GM18502 (cell line): ENCODE measurements around the gene DIRAS1.
"Not testable (repeated sequence)": the region's sequence is repeated elsewhere in the genome, so short reads cannot be mapped to it uniquely, and the experiment has no call there.

Experiments used
- ATAC-seq: cut with Tn5 transposase; IDR thresholded peaks from one replicate; pipeline ENCODE4 v1.9.1; 2021; ENCODE audit warnings: mild to moderate bottlenecking; ENCODE audit not compliant: unreplicated experiment, poor library complexity

The DIRAS1 gene

DNA sequence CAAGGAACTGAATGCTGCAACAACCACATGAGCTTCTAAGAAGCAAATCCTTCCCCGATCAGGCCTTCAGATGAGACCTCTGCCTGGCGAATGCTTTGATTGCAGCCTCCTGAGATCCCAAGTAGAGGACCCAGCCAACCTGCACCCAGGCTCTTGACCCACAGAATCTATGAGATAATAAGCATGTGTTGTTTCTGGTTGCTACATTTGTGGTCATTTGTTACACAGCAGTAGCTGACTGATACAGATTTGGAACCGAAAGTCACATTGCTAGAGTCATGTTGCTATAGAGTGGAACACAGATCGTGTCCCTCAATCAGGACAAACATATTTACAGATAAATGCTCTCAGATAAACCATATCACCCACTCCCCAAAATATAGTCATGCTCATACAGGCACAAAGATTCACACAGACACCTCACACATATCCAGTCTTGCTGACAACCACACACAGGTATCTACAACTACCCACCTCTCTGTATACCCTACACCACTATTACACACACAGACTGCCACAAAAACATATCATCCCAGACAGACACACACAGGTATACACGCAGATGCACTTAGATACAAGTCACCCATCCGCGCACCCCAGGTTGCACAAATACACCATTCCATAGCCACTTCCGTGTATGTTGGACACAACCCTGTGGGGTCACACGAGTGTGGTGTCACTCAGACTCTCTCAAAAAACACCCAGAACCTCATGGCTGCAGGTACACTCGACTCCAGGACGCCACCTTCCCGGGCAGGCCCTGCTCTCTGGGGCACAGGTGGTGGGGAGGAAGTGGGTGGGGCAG lies 5.5 kb downstream of the DIRAS1 start:
- ATAC-seq: no peak

DNA sequence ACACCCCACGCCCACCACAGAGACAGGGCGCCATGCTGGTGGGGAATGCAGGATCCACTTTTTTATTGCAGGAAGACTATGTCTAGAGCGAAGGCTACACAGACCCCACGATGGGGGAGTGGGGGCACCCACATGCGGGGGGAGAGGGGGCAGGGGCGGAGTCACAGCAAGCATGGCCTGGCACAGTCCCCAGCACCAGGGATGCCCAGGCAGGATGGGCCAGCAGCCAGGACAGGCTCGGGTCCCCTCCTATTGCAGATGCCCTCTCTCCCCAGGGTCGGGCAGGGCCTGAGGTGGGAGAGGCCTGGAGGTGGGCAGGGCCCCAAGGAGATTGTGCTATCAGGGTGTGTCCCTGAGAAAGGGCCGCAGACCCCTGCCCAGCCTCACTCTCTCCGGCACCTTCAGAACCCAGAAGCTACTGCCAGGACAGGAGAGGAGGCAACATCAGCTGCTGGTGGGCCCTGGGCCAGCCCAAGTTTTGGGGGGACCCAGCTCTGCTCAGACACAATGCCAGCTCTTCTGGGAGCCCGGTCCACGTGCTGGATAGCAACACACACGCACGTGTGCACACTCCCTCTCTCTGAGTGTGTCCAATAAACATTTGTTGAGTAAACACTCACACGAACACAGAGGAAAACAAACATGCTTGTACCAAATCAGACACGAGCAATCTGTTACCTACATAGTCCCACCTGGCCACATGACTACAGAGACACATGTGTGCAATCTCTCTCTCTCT lies 6.5 kb downstream of the DIRAS1 start:
- ATAC-seq: no peak

DNA sequence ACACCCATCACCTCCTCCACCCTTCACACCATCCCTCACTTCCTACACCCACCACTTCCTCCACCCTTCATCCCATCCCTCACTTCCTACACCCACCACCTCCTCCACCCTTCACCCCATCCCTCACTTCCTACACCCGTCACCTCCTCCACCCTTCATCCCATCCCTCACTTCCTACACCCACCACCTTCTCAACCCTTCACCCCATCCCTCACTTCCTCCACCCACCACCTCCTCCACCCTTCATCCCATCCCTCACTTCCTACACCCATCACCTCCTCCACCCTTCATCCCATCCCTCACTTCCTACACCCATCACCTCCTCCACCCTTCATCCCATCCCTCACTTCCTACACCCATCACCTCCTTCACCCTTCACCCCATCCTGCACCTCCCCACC lies 7.1 kb downstream of the DIRAS1 start:
- ATAC-seq: not testable (repeated sequence)

DNA sequence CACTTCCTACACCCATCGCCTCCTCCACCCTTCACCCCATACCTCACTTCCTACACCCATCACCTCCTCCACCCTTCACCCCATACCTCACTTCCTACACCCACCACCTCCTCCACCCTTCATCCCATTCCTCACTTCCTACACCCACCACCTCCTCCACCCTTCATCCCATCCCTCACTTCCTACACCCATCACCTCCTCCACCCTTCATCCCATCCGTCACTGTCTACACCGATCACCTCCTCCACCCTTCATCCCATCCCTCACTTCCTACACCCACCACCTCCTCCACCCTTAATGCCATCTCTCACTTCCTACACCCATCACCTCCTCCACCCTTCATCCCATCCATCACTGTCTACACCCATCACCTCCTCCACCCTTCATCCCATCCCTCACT lies 8.0 kb downstream of the DIRAS1 start:
- not testable (repeated sequence) for ATAC-seq

DNA sequence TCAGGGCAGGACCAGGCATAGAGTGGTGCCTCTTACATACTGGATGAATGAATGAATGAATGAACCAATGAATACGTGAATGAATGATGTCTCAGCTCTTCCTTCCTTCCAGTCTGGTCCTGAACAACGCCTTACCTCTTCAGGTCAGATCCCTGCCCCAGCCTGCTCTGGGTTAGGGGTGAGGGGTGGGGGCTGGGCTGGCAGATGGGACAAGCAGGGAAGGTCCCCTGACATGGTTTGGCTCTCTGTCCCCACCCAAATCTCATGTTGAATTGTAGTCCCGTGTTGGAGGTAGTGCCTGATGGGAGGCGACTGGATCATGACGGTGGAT lies 9.3 kb downstream of the DIRAS1 start:
- ATAC-seq: no peak

DNA sequence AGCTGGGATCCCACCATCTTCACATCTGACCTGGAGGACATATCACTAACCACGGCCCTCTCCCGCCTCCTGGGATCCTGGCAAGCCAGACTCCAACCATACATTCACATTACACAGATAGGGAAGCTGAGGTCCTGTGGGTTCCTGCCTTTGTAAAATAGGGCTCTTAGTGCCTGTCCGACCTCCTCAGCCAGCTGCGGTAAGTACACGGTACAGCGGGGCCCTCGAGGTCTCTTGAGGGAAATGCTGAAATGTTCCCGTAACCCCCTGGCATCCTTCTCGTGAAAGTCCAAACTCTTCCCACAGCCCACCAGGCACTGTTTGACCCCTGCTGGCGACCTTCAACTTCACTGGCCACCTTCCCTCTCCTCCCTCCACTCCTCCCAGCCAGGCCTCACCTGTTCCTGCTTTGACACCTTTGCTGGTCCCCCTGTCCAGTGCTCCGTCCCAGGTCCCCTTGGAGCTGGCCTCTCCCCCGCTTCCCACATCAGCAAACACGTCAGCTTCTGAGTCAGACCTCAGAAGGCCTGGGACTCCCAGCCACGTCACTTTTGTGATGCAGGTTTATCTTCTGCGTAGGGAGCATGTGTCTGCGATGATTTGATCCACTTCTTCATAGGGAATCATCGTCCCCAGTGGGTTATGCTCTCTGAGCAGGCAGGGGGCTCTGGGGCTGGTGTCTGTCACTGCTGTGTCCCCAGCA lies 9.8 kb downstream of the DIRAS1 start:
- no peak for ATAC-seq

DNA sequence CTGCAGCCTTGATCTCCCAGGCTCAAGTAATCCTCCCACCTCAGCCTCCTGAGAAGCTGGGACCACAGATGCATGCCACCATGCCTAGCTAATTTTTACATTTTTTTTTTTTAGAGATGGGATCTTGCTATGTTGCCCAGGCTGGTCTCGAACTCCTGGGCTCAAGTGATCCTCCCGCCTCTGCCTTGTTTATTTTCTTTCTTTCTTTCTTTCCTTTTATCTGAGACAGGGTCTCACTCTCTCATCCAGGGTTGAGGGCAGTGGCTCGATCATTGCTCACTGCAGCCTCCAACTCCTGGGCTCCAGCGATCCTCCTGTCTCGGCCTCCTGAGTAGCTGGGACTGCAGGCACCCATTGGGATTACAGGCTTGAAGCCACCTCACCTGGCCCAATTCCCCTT lies 14.9 kb downstream of the DIRAS1 start:
- no peak for ATAC-seq

DNA sequence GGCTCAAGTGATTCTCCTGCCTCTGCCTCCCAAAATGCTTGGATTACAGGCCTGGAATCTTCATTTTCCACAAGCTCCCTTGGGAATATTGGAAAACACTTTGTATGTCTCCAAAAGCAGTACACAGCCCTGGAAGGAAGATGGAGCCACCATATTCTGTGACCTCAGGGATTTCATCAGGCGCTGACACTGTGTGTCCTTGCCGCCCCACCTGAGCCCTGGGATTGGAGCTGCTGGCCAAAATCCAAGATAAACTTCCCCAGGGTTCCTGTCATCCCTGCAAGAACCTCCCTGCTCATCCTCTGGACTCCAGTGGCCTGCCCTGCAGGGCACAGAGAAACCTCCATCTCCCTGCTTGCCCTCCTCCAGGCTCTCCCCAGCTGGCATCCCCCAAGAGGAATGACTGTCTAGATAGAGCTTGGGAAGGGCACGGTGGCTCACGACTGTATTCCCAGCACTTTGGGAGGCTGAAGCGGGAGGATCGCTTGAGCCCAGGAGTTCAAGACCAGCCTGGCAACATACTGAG lies 17.4 kb downstream of the DIRAS1 start:
- ATAC-seq: no peak

DNA sequence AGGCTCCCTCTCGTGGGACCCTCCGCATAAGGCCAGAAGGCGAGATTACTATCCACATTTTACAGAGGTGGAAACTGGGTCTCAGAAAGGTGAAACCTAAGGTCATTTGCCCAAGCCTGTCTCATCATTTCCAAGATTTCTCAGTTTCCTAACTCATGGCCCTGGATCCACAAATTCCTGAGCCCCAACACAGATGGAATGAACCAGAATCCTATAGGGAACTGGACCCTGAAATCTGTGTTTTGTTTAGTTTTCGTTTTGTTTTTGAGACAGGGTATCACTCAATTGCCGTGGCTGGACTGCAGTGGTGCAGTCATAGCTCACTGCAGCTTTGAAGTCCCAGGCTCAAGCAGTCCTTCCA lies 18.1 kb downstream of the DIRAS1 start:
- ATAC-seq: no peak

DNA sequence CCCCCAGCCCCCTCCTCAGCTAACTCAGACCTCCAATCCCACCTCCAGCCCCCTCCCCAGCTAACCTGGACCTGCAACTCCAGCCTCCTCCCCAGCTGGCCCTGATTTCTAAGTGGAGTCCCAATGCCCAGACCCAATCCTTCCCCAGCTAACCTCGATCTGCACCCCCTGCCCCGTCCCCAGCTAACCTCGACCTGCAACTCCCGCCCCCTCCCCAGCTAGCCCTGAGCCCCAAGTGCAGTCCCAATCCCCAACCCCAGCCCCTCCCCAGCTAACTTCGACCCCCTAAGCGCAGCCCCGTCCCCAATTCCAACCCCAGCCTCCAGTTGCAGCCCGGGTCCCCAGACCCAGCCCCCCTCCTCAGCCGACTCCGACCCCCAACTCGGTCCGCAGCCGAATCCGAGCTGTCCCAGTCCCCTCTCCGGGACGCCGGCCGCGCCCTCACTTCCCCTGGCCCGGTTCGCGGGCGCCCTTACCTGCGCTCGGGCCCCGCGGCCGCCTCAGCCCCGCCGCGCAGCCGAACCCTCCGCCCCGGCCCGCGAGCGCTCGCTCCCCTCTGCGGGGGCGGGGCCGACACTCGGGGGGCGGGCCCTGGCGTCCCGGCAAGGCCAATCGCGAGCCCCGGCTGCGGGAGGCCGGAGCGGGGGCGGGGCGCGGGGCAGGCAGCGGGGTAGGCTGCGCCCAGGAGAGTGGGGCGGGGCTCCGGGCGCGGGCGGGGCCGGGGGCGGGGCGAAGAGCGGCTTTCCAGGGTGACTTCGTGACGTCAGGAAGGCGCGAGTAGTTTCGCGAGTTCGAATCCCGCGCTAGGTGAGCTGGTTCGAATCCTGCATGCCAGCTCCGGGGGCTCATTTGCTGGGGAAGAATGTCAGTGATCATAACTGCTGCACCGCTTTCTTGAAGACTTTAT lies 18.7 kb downstream of the DIRAS1 start, which contains the start of gene GNG7:
Gene GNG7 (minus strand): TSS at position 525 of the 907 bp plus-strand sequence. CDS start 182,006 bp downstream, outside the sequence.
- ATAC-seq: peak; percentile 68

DNA sequence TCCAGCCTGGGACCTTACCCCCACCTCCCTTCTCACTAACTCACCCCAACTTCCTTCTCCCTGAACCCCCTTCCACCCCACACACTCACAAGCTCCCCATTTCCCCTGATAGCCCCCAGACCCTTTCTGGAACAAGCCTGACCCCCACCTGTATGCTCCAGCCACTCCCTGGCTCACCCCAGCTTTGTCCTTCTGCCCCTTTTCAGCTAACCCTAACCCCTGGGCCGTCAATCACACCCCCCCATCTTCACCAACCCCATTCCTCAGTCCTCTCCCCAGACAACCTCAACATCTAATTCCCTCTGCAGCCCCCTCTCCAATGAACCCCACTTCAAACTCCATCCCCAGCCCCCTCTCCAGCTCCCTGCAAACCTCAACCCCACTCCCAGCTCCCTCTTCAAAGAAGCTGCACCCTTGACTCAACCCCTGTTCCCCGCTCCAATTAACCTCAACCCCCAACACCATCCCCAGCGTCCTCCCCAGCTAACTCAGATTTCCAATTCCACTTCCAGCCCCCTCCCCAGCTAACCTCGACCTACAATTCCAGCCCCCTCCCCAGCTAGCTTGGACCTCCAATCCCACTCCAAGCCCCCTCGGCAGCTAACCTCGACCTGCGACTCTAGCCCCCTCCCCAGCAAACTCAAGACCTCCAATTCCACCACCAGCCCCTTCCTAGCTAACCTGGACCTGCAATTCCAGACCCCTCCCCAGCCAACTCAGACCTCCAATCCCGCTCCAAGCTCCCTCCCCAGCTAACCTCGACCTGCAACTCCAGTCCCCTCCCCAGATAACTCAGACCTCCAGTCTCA lies 19.6 kb downstream of the DIRAS1 start:
- ATAC-seq: no peak

DNA sequence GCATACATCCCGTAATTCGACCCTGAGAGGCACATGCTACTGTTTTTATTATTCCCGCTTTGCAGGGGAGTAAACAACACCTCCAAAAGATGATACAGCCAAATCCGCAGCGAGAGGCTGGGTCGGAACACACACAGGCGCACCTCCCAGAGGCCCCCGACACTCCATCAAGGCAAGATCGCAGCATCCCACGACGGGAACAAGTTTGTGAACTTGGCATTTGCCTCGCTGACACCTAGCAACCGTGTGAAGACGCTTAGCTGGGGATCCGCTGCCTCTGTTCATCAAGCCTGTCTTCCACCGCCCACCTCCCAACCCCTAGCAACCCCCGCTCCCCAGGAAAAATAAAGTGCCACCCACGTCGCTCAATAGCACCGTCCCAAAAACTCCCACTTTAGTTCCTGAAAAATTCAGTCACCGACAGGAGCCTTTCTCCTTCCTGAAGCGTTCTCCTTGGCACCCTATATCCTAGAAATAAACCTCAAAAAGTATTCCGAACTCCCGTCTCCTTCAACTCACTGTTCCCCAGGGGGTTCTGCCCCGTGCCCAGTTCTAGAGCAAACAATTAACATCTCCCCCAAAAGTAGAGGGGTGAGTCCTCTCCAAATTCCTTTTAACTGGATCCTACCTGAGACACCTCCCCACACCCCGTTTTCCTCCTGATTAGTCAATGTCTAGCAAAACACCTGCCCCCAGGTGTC lies 20.4 kb downstream of the DIRAS1 start:
- ATAC-seq: no peak

DNA sequence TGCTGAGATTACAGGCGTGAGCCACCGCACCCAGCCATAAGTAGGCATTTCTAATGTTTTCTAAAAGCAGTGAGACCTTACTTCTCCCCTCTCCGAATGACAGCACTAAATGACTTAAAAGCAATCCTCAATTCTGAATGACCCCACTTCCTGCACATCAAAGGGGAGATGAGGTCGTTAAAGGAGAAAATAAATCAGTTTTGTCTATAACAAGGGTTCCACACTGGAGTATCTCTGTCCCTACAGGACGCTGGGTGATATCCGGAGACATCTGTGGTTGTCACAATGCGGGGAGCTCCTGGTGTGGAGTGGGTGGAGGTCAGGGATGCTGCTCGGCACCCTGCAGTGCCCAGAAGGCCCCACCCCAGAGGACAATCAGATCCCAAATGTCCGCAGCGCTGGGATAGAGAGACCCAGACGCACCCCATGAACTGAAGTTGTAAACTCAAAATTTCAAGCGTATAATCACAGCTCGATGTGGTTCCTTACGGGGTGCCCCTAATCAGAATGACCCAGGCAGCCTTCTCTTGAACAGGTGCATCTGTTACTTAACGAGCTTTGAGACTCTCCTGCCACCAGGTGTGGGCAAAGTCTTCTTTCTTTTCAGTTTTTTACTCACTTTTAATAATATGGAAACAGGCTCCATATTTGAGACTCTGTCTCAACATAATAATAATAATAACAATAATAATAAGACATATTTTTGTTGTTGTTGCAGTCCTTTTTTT lies 21.6 kb downstream of the DIRAS1 start:
- no peak for ATAC-seq

DNA sequence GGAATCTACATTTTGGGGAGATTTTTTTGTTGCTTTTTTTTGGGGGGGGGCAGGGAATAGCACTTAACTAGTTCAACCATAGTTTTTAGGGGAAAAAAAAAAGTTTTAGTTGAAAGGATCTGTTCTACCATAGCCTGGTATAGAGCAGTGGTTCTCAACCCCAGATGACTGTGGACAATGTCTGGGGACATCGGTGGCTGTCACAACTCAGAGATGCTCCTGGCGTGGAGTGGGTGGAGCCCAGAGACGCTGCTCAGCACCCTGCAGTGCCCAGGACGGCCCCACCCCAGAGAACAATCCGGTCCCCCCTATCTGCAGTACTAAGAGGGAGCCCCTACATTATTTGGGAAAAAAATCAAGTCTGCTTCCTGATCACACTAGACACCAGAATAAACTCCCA lies 27.0 kb downstream of the DIRAS1 start:
- ATAC-seq: no peak

DNA sequence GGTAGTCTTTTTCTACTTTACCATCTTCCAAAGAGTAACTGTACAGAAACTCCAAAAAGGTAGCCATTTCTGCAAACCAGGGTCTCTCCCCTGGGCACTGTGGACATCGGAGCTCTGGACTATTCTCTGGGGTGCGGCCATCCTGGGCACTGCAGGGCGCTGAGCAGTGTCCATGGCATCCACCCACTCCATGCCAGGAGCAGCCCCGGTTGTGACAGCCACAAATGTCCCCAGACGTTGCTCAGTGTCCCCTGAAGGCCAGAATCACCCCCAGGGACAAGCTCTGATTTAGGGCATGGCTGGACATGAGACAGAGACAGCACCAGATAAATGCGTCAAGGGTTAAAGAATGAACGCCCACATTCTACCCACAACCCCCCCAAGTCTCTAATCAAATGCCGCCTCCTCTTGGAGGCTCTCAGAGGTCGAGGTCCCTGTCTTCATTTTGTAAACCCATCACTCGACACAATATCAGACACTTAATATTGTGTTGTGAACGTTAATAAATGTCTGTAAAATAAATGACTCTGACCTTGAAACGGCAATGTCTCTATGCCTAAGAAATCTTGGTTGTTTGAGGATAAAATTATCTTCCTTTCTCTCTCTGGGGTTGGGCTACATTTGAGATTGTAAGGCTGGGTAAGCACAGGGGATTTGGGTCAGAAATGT lies 27.5 kb downstream of the DIRAS1 start:
- no peak for ATAC-seq

DNA sequence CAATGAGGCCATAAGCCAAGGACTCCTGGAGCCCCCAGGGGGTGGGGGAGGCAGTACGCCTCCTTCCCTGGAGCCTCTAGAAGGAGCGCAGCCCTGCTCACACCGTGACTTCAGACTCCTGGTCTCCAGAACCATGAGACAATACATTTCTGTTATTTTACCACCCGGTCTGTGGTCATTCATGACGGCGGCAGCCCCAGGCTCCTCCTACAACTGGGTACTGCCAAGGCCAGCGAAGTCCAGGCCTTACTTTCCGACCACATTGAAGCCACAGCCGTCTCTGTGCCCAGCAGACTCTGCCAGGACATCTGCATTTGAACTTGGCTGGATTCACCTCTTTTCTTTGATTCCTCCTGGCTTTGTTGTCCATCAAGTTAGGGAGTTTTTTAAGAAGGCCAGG lies 29.2 kb downstream of the DIRAS1 start:
- no peak for ATAC-seq

DNA sequence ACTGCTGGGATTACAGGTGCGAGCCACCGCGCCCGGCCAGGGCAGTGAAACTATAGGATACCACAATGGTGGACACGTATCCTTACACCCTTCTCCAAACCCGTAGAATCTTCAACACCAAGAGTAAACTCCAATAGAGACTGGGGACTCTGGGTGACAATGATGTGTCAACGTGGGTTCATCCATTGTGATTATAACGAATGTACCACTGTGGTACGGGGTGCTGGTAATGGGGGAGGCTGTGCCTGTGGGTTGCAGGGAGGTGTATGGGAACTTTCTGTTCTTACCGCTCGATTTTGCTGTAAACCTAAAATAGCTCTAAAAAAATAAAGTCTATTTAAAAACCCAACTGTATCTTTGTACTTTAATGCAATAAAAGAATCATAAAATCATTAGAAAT lies 30.3 kb downstream of the DIRAS1 start:
- ATAC-seq: no peak
